ENCODE results near the gene IGSF9B. TPM values are rescaled to one million over a fixed set of nuclear protein-coding genes. Genes with fewer than 3 reads are reported as not detected.

Gene IGSF9B
- total and polyA plus RNA-seq, 9 of the 15 experiments (the other 6 are each of a cell fraction or from before 2014, with no cell fraction given): 0.09 TPM; not detected in 8

- Histone ChIP-seq H3K4me1 (replicated peaks in 1 of 2; ENCODE audit: control insufficient read depth in 2 of 2, insufficient read depth in 2 of 2, low read length in 2 of 2) (no peaks in the 10 kb centered on the region), H3K27ac (ENCODE audit: extremely low read depth, low read depth, low read length) (no peak overlapping the region), H4K20me1 (replicated peaks; ENCODE audit: control insufficient read depth, insufficient read depth, low read length) (no peaks in the 10 kb centered on the region), H3K9me1 (ENCODE audit: control insufficient read depth, insufficient read depth, low read length) (no peaks in the 10 kb centered on the region), H3K9ac (ENCODE audit: insufficient read depth in 1 of 2, low read depth in 2 of 2, low read length in 2 of 2) (no peak overlapping the region), H3K79me2 (ENCODE audit: control insufficient read depth, insufficient read depth, low read length) (no peaks in the 10 kb centered on the region), H3K4me2 (ENCODE audit: insufficient read depth, low read length) (no peak overlapping the region), H3K27me3 (ENCODE audit: control insufficient read depth in 2 of 2, insufficient read depth in 2 of 2, low read length in 2 of 2) (0 out of 5 replicates have a peak, but pooled peaks cover 0 to 4% of the 10 kb centered on the region in 2 experiments), H3K36me3 (ENCODE audit: control insufficient read depth, insufficient read depth, low read length) (no peaks in the 10 kb centered on the region), H2AFZ (ENCODE audit: low read depth, low read length) (no peak overlapping the region), H3K9me3 (replicated peaks; ENCODE audit: control insufficient read depth, insufficient read depth, low read depth, low read length) (no peaks in the 10 kb centered on the region), H3K4me3 (no peak overlapping the region)
- TF ChIP-seq DMBX1 (CRISPR knock-in tag; IDR thresholded peaks at IDR 0.05; ENCODE audit: borderline replicate concordance) (no peak), ESRRA (IDR thresholded peaks at IDR 0.05; ENCODE audit: borderline replicate concordance, low read depth) (no peak), NBN (IDR thresholded peaks at IDR 0.05; ENCODE audit: low read depth) (no peak), POLR2B (IDR thresholded peaks at IDR 0.05; ENCODE audit: low read depth, partially characterized antibody) (no peak), RERE (CRISPR knock-in tag; IDR thresholded peaks at IDR 0.05; ENCODE audit: borderline replicate concordance) (no peak), PHF21A (IDR thresholded peaks at IDR 0.05; ENCODE audit: borderline replicate concordance, low read depth) (no peak), XRCC4 (IDR thresholded peaks at IDR 0.05; ENCODE audit: extremely low read depth, insufficient read depth, insufficient read length) (no peak), FOXA3 (CRISPR knock-in tag; conservative IDR thresholded peaks at IDR 0.05 in 1 of 2, IDR thresholded peaks at IDR 0.05 in 1 of 2) (no peak), ZBTB49 (CRISPR knock-in tag; IDR thresholded peaks at IDR 0.05; ENCODE audit: borderline replicate concordance) (no peak), SREBF1 (IDR thresholded peaks at IDR 0.05; ENCODE audit: borderline replicate concordance, low read depth, low read length) (no peak), MTA3 (IDR thresholded peaks at IDR 0.05; ENCODE audit: borderline replicate concordance) (no peak), HLTF (IDR thresholded peaks at IDR 0.05) (no peak), ZNF134 (CRISPR knock-in tag; conservative IDR thresholded peaks at IDR 0.05) (no peak), ZNF146 (CRISPR knock-in tag; IDR thresholded peaks at IDR 0.05; ENCODE audit: unreplicated experiment) (no peak)
- DNase-seq (ENCODE audit: extremely low read depth in 1 of 4, low spot score in 3 of 4) (no peak), FAIRE-seq (no peak), ATAC-seq (no peak)
- intact Hi-C loops (cut with micrococcal nuclease) (no loop called here), in situ Hi-C loops (cut with MboI) (no loop called here)
- no TSS peak for BruUV-seq (replicated peaks)
- WGBS (ENCODE audit: insufficient coverage, low coverage, missing lambda C conversion rate): 7% methylated on average over 21 of the region's 26 CpGs
- POLR2A ChIA-PET: no interaction called here
- CTCF ChIA-PET (ENCODE audit: low intra/inter-chr PET ratio): no interaction called here
These were observed 92.0 kb downstream of the IGSF9B start for GRCh38 chr11:133864756-133865155.
